Neural crest cell (in vitro differentiated cells): ENCODE data around the gene CDK6. TPM values are rescaled to one million over a fixed set of nuclear protein-coding genes. Genes with fewer than 3 reads are reported as not detected.
A peak's percentile ranks its signal among the peaks of the same experiment; 100 is the strongest.
"Not testable (repeated sequence)": the region's sequence is repeated elsewhere in the genome, so short reads cannot be mapped to it uniquely, and the experiment has no call there.

ENCODE experiments used
- DNase-seq: peaks from one replicate; pipeline ENCODE4 v3.0.0; 2021; ENCODE audit warnings: low read depth, mixed read lengths, low spot score
- H3K27ac Mint-ChIP-seq: one replicate; pipeline ENCODE4 v1.8.0; 2021; ENCODE audit warnings: mild to moderate bottlenecking, mixed read lengths; ENCODE audit not compliant: unreplicated experiment
- H3K27me3 Mint-ChIP-seq: 2 replicates; pipeline ENCODE4 v1.8.0; 2021; ENCODE audit warnings: low read depth, mild to moderate bottlenecking, mixed read lengths
- H3K36me3 Mint-ChIP-seq: 2 replicates; pipeline ENCODE4 v1.8.0; 2021; ENCODE audit warnings: low read depth, mild to moderate bottlenecking, mixed read lengths
- H3K4me1 Mint-ChIP-seq: 2 replicates; pipeline ENCODE4 v1.8.0; 2021; ENCODE audit warnings: mixed read lengths
- H3K4me3 Mint-ChIP-seq: one replicate; pipeline ENCODE4 v1.8.0; 2021; ENCODE audit warnings: mild to moderate bottlenecking, mixed read lengths
- H3K9me3 Mint-ChIP-seq: 2 replicates; pipeline ENCODE4 v1.8.0; 2021; ENCODE audit warnings: mixed read lengths
- CTCF ChIP-seq: fragments of 200-600 bp; sonication (generic); conservative IDR thresholded peaks from 2 replicates; pipeline ENCODE4 v1.5.0; 2021; ENCODE audit warnings: antibody characterized with exemption, mild to moderate bottlenecking
- long read RNA-seq: library from polyadenylated mRNA; unstranded; transcript quantifications from one replicate; pipeline ENCODE4 v2.0.0, GENCODE V29; 2020
- total RNA-seq: library from RNA; stranded (reverse); gene quantifications from 2 replicates; pipeline ENCODE4 v1.2.1, GENCODE V29; 2021

The CDK6 gene
- total RNA-seq, result 40.0 and 42.9 TPM in 2 replicates
- long read RNA-seq, partial matches to known transcripts, result 0 of 16 reads
- long read RNA-seq, other reads (novel, unspliced or antisense), result 16 of 16 reads

GRCh38 chr7:92836489-92836999, at the start of gene CDK6:
Gene CDK6, minus strand, starts transcription at chr7:92836573. Its CDS starts 3,250 bp downstream, at chr7:92833323.
- H3K4me3 Mint-ChIP-seq, result peak within 1 kb of the TSS; percentile 95
- peak within 1 kb of the TSS; percentile 78 for H3K27ac Mint-ChIP-seq
- H3K27me3 Mint-ChIP-seq, result peaks cover 48% of the 10 kb centered on the region
- no peak for TF ChIP-seq CTCF
- H3K4me1 Mint-ChIP-seq, result peaks cover 35% of the 10 kb centered on the region
- H3K9me3 Mint-ChIP-seq, result no peaks in the 10 kb centered on the region
- no peaks in the 10 kb centered on the region for H3K36me3 Mint-ChIP-seq
- DNase-seq, result peak; percentile 47

- H3K4me1 Mint-ChIP-seq, result not testable (repeated sequence)
Measured at GRCh38 chr7:92886039-92886438, 49.7 kb upstream of the CDK6 start.

GRCh38 chr7:92884218-92884617, 47.8 kb upstream of the CDK6 start:
- Mint-ChIP-seq H3K27me3 (no peaks in the 10 kb centered on the region), H3K36me3 (no peaks in the 10 kb centered on the region), H3K4me3 (no peak overlapping the region), H3K4me1 (no peaks in the 10 kb centered on the region), H3K27ac (no peak overlapping the region), H3K9me3 (peaks cover 3% of the 10 kb centered on the region)
- DNase-seq, result no peak
- TF ChIP-seq CTCF, result no peak

More at GRCh38 chr7:92886039-92886438, 49.7 kb upstream of the CDK6 start:
- DNase-seq, H3K9me3 Mint-ChIP-seq, H3K36me3 Mint-ChIP-seq, H3K27me3 Mint-ChIP-seq, H3K4me3 Mint-ChIP-seq, H3K27ac Mint-ChIP-seq: not testable (repeated sequence)

DNA sequence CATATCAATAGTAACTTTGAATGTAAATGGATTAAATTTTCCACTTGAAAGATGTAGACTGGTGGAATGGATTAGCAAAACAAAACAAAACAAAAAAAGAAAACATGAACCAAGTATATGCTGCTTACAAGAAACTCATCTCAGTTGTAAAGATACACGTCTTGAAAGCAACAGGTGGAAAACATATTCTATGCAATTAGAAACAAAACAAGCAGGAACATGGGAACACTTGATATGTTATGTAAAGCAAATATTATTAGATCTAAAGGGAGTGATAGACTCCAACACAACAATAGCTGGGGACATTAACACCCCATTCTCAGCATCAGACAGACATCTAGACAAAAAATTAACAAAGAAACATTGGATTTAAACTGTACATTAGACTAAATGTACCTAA, 46.4 kb upstream of the CDK6 start:
- H3K27me3 Mint-ChIP-seq, result no peaks in the 10 kb centered on the region
- no peak for DNase-seq
- no peak overlapping the region for H3K4me3 Mint-ChIP-seq
- no peaks in the 10 kb centered on the region for H3K36me3 Mint-ChIP-seq
- no peaks in the 10 kb centered on the region for H3K4me1 Mint-ChIP-seq
- no peak for TF ChIP-seq CTCF
- H3K27ac Mint-ChIP-seq, result no peak overlapping the region
- H3K9me3 Mint-ChIP-seq, result peaks cover 3% of the 10 kb centered on the region

GRCh38 chr7:92881091-92881485, 44.7 kb upstream of the CDK6 start:
- H3K4me1 Mint-ChIP-seq, result no peaks in the 10 kb centered on the region
- no peak overlapping the region for H3K27ac Mint-ChIP-seq
- H3K4me3 Mint-ChIP-seq, result no peak overlapping the region
- DNase-seq, result no peak
- no peak for TF ChIP-seq CTCF
- H3K36me3 Mint-ChIP-seq, result no peaks in the 10 kb centered on the region
- no peaks in the 10 kb centered on the region for H3K27me3 Mint-ChIP-seq
- peaks cover 3% of the 10 kb centered on the region for H3K9me3 Mint-ChIP-seq

DNA sequence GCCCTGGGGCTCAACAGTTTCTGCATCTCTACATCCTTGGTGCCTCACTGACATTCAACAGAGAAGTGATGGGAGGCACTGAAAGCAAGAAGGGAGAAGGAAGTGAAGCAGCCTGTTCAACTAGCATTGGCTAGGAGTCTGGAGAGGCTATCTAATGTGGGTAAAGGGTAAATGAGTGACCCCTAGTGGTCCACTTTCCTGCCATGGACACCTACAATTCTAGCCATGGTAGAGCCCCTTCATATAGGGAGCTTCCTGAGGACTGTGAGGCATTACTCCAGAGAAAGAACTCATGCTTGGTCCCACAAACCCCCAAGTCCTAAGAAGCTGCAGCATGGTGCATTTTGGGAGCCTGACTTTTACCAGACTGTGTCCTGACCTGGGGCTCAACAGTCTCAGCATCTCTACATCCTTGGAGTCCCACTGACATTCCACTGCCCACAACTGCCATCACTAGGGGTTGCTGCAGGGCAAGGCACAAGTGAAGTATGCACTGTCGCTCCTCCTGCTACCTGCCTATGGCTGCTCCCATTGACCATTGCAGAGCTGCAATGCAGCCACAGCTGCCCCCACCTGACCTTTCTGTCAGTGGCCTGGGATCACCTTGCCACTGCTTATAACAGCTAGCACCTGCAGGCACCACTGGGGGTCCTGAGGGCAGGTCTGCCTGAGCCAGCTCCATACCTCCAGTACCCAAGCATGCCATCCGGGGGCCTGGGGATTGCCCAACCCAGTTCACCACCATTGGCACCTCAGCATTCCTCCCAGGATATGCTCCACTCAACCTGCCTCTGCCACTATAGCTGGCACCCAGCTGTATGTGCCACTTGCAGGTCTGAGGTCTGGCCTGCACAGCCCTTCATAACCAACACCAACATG, 44.1 kb upstream of the CDK6 start:
- Mint-ChIP-seq H3K4me3 (no peak overlapping the region), H3K27me3 (no peaks in the 10 kb centered on the region), H3K36me3 (no peaks in the 10 kb centered on the region), H3K27ac (no peak overlapping the region), H3K9me3 (peaks cover 3% of the 10 kb centered on the region), H3K4me1 (no peaks in the 10 kb centered on the region)
- TF ChIP-seq CTCF, result peak; percentile 5
- no peak for DNase-seq
